ENCODE data around the gene NRXN3.

The NRXN3 gene

DNA sequence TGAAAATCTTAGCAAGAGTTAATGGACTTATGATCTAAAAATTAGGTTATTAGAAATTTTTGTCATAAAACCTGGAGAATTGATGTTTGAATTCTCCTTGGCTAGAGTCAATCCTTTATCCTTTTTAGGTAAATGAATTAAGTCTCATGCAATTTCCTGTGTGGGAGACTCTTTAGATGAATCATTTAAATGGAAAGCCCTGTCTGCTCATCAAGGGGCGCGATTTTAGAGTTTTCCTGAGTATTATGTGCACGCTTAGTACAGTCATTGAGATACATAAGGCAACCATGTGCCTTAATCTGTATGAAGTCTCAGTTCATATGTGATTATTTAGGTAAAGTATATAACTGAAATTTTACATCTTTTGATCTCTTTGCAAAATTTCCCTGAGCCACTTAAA lies 974.7 kb downstream of the NRXN3 start:
- TF ChIP-seq, protein P1, sequence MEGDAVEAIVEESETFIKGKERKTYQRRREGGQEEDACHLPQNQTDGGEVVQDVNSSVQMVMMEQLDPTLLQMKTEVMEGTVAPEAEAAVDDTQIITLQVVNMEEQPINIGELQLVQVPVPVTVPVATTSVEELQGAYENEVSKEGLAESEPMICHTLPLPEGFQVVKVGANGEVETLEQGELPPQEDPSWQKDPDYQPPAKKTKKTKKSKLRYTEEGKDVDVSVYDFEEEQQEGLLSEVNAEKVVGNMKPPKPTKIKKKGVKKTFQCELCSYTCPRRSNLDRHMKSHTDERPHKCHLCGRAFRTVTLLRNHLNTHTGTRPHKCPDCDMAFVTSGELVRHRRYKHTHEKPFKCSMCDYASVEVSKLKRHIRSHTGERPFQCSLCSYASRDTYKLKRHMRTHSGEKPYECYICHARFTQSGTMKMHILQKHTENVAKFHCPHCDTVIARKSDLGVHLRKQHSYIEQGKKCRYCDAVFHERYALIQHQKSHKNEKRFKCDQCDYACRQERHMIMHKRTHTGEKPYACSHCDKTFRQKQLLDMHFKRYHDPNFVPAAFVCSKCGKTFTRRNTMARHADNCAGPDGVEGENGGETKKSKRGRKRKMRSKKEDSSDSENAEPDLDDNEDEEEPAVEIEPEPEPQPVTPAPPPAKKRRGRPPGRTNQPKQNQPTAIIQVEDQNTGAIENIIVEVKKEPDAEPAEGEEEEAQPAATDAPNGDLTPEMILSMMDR (IDR thresholded peaks at IDR 0.05; ENCODE audit: low read depth, low read length, missing control alignments): no peak
- DNase-seq (ENCODE audit: extremely low read depth, low read depth): no peak
- H3K4me3 ChIP-seq (replicated peaks; ENCODE audit: low read depth, low read length): no peak overlapping the region

DNA sequence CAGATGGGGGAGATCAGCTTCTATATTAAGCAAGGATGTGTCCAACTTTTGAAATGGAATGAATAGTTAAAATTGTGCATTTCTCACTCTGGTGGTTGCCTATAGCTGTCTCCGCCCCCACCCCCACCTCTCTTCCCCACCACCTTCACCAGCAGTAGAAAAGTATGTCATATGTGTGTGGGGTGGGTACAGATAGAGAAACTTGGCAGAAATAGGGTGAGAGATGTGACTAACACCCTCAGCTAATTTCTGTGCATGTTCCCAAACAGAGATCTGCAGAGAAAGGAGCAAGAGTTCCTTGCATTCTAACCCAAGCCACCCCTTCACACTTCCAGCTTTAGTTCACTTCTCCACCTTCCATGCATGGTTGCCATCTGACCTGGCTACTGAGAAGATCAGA lies 980.1 kb downstream of the NRXN3 start:
- H3K4me3 ChIP-seq (replicated peaks; ENCODE audit: low read depth, low read length): no peak overlapping the region
- TF ChIP-seq, protein P1 (IDR thresholded peaks at IDR 0.05; ENCODE audit: low read depth, low read length, missing control alignments): no peak

DNA sequence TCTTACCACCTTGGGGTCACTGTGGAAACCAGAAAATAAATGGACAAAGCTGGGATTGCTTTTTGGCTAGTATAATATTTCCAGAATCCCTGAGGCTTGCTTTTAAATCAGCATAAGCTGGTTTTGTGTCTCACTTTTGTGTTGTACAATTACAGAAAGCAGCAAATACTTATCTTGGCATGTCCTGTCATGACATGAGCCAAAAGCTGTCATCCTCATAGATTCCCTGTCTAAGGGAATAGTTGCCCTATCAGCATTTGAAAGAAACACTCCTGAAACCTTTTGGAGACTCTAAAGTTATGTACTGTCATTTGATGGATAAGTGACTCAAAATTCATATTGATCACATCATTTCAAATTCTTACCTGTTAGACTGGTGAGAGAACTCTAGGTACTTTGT lies 987.2 kb downstream of the NRXN3 start:
- TF ChIP-seq, protein P1 (IDR thresholded peaks at IDR 0.05; ENCODE audit: low read depth, low read length, missing control alignments): no peak
- DNase-seq (ENCODE audit: extremely low read depth, low read depth): no peak
- no peak overlapping the region for H3K4me3 ChIP-seq (replicated peaks; ENCODE audit: low read depth, low read length)

More for the DNA sequence above, 980.1 kb downstream of the NRXN3 start:
- DNase-seq (ENCODE audit: extremely low read depth, low read depth): no peak

DNA sequence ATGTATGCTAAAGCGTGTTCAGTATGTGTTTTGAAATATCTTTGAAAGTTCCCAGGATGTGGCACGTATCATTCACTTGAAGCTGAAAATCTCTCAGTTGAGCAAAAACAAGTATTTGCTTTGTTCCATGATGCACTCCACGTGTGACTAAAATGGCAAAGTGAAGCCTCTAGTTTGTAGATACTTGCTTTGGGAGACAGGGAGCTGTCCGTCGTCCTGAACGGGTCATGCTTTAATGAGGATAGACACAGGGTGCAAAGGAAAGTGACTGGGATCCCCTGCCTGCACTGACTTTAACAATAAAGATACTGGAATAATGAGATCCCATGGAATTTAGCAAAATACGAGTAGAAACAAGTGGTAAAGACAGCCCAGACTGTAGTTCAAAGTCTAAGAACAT lies 991.4 kb downstream of the NRXN3 start:
- TF ChIP-seq, protein P1 (IDR thresholded peaks at IDR 0.05; ENCODE audit: low read depth, low read length, missing control alignments): no peak
- peak; percentile 2 for DNase-seq (ENCODE audit: extremely low read depth, low read depth)

DNA sequence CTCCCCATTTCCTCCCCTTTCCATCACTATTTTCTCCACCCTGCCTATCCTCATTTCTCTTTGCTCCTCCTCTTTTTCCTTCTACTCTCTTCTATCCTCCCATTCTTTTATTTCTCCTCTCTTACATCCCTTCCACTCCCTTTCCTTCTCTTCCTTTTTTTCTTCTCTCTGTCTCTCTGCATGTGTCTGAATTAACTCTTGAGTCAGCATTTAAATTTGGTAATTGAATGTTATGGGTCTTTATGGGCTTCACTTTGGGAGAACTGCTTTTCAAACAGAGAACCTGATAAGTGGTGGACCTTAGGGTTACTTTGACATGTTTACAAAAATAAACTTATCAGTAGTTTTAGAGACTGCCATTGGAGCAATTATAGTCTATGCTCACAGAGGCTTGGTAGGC lies 992.7 kb downstream of the NRXN3 start:
- DNase-seq (ENCODE audit: extremely low read depth, low read depth): no peak

More for the DNA sequence above, 991.4 kb downstream of the NRXN3 start:
- H3K4me3 ChIP-seq (replicated peaks; ENCODE audit: low read depth, low read length): no peak overlapping the region

DNA sequence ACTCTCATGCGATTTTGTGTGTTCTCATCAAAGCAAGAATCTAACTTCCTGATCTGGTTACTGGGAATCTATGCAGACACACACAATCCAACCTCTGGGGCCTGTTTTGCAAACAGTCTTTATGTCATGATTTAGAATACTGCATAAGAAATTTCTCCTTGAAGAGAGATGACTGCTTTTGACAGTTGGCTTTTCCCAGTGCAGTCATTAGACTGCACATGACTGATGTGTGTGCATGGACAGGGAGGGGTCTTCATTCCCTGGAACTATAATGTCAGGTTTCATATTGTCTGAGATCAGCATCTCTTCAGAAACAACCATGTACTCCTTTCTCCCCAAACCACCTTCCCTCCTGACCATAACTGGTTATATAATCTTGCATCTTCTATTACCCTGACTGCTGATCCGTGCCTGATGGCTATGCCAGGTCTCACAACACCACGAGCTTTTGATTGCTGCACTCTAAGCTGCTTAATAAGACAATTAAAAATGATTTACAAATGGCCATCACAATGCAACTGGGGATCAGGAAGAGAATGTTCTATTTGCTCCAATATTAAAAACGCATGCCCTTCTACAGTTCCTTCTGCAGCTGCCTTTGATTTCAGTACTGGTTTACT lies 995.4 kb downstream of the NRXN3 start:
- no peak overlapping the region for H3K4me3 ChIP-seq (replicated peaks; ENCODE audit: low read depth, low read length)
- TF ChIP-seq, protein P1 (IDR thresholded peaks at IDR 0.05; ENCODE audit: low read depth, low read length, missing control alignments): no peak
- no peak for DNase-seq (ENCODE audit: extremely low read depth, low read depth)

More for the DNA sequence above, 992.7 kb downstream of the NRXN3 start:
- TF ChIP-seq, protein P1 (IDR thresholded peaks at IDR 0.05; ENCODE audit: low read depth, low read length, missing control alignments): no peak
- H3K4me3 ChIP-seq (replicated peaks; ENCODE audit: low read depth, low read length): no peak overlapping the region

DNA sequence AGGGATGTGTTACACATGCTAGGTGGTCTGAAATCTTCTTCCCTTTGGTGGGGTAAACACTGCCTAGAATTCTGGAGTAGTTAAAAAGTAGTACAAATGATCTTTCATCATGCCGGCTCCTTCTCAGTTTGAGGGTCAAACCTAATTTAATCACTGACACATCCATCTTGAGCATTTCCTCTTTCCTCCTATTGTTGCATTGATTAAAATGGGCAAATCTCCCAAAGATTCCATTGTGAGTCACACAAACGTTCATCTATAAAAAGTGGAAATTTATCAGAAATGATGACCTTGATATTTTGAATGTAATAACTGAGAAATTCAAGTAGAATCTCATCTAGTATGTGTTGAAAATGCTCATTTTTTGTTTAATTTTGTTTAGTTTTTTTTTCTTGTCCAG lies 996.0 kb downstream of the NRXN3 start:
- no peak overlapping the region for H3K4me3 ChIP-seq (replicated peaks; ENCODE audit: low read depth, low read length)
- no peak for DNase-seq (ENCODE audit: extremely low read depth, low read depth)
- TF ChIP-seq, protein P1 (IDR thresholded peaks at IDR 0.05; ENCODE audit: low read depth, low read length, missing control alignments): no peak

All from HFF-Myc (cell line).